LHCN-M2 (cell line): ENCODE measurements around the gene BIN2. TPM values are rescaled to one million over a fixed set of nuclear protein-coding genes. Genes with fewer than 3 reads are reported as not detected.
"Not testable (repeated sequence)": the region's sequence is repeated elsewhere in the genome, so short reads cannot be mapped to it uniquely, and the experiment has no call there.

Source experiments
- DNase-seq: peaks from one replicate; pipeline ENCODE4 v3.0.0-alpha.2; 2012; ENCODE audit warnings: low read depth
- total RNA-seq: library from RNA; depleted of rRNA; stranded (reverse); fragments of >200 nt; gene quantifications from 2 replicates; pipeline ENCODE4 v1.2.3, GENCODE V29; 2014

Gene BIN2
- total RNA-seq, 1 experiment from 2014 or later: not detected

- DNase-seq: no peak
Observed at GRCh38 chr12:51311389-51311788, 12.6 kb downstream of the BIN2 start.

DNA sequence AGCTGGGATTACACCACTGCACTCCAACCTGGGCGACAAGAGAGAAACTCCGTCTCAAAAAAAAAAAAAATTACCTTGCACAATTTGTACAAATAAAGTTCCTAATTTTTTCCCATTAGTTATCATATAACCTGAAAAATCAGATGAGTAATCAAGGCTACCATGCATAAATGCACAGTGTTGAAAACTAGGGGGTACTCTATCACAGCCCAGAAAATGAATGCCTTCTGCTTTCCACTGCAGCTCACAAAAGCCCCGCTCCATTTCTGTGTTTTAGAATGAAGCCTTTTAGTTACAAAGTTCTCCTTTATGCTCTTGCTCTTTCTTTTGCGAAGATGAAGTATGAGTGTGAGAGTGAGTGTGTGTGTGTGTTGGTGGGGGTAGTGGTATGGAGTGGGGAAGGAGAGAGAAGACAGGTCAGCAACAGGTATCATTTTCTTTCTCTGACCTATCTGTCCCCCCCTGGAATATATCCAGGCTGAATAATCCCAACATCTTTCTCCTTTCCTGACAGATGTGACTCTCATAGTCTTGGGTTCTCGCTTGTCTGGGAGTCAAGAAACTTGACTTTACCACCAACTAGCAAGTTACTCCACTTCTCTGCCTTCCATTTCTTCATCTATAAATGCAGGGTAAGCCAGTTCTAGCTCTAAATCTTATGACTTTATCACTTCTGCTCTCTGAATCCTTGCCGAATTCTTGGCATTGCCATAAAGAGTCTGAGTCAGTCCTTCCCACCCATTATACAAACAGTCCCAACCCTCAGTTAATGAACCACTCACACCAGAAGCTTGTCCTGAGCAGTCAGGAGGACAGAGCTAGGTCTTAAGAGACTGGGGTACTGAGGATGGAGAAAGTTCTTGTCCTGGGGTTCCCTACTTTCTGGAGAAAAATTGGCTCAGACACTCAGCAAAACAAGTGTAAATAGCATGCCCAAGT is 16.1 kb downstream of the BIN2 start:
- peak; percentile 76 for DNase-seq

DNA sequence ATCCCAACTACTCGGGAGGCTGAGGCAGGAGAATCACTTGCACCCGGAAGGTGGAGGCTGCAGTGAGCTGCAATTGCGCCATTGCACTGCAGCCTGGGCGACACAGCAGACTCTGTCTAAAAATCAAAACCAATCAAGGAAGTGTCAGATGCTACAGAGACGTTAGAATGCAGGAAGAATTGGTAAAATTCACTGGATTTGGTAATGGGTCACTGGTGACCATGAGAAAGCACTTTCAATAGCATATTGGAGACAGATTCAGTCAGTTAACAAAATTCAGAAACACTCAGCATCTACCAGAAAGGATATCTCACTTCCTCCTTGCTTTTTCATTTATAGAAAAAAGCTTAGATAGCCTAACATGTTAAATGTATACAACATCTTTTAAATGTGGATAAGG is 17.5 kb downstream of the BIN2 start:
- DNase-seq: no peak

GRCh38 chr12:51300768-51301167 is 23.2 kb downstream of the BIN2 start:
- DNase-seq: not testable (repeated sequence)

DNA sequence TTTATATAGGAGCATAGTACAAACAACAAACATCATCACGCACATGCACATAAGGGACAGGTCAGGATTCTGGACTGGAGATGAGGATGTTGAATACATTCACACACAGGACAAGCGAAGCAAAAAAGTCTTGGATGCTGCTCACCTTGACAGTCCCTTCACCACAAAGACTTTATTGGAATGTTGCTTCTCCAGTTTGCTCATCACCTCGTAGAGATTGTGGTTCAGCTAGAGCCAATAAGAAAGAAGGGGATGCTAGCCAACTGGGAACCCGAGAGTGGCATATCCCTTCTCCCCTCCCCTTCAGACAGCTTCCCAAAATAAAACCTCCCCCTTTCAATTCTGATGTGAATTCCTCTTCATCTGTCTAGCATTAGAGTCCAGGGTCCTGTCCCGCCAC is 28.3 kb downstream of the BIN2 start:
- no peak for DNase-seq

- not testable (repeated sequence) for DNase-seq
Observed at GRCh38 chr12:51294097-51294496, 29.9 kb downstream of the BIN2 start.

GRCh38 chr12:51293696-51294095 is 30.3 kb downstream of the BIN2 start:
- DNase-seq: peak; percentile 22

- not testable (repeated sequence) for DNase-seq
Observed at GRCh38 chr12:51291603-51292513, 32.1 kb downstream of the BIN2 start.

- DNase-seq: no peak
Observed at GRCh38 chr12:51285843-51286242, 38.1 kb downstream of the BIN2 start.

GRCh38 chr12:51281202-51281924 is 42.6 kb downstream of the BIN2 start:
- peak; percentile 36 for DNase-seq

DNA sequence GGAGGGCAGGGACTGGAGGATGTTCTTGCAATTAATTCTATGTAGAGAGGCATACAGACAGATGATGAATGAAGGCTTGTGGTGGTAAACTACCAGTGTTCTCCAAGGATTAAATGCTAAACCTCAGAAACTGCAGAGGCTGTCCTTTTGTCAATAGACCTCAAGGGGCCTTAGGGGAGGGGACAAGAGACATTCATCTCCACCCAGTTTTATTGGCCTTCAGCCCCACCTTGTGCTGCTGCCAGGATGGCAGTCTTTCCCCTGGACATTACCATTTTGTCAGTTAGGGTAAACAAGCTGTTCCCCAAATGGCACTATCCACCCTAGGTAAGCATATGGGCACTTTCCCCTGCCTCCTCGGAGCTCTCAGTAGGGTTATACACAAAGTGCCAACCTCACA is 48.9 kb downstream of the BIN2 start:
- DNase-seq: no peak

DNA sequence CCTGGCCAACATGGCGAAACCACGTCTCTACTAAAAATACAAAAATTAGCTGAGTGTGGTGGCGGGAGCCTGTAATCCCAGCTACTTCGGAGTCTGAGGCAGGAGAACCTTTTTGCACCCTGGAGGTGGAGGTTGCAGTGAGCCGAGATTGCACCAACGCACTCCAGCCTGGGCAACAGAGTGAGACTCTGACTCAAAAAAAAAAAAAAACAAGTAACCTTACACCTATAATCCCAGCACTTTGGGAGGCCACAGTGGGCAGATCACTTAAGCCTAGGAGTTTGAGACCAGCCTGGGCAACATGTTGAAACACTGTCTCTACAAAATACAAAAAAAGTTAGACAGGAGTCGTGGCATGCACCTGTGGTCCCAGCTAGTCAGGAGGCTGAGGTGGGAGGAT is 51.2 kb downstream of the BIN2 start:
- DNase-seq: not testable (repeated sequence)

DNA sequence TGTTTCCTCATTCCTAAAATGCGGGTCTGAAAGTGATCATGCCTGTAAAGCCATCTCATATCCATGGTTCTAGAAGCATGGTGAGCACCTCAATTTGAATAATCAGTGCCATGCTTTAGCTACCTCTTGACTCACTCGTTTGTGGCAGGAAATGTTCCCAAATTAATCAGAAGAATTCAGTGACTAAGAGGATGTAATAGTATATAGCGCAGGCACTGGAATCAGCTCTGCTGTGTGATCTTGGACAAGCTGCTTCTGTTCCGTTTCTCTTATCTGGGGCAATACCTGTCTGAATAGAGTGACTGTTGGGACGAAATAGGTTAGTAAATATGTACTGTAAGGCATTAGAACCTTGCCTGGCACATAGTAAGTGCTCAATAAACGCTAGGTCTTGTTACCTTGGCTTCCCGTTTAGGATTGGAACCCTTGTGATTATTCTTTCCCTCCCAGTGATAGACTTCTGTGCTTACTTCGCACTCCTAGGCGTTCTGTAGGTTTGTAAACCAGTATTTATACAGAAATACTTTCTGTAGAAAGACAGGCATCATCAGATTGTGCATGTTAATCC is 52.9 kb downstream of the BIN2 start:
- peak; percentile 87 for DNase-seq

DNA sequence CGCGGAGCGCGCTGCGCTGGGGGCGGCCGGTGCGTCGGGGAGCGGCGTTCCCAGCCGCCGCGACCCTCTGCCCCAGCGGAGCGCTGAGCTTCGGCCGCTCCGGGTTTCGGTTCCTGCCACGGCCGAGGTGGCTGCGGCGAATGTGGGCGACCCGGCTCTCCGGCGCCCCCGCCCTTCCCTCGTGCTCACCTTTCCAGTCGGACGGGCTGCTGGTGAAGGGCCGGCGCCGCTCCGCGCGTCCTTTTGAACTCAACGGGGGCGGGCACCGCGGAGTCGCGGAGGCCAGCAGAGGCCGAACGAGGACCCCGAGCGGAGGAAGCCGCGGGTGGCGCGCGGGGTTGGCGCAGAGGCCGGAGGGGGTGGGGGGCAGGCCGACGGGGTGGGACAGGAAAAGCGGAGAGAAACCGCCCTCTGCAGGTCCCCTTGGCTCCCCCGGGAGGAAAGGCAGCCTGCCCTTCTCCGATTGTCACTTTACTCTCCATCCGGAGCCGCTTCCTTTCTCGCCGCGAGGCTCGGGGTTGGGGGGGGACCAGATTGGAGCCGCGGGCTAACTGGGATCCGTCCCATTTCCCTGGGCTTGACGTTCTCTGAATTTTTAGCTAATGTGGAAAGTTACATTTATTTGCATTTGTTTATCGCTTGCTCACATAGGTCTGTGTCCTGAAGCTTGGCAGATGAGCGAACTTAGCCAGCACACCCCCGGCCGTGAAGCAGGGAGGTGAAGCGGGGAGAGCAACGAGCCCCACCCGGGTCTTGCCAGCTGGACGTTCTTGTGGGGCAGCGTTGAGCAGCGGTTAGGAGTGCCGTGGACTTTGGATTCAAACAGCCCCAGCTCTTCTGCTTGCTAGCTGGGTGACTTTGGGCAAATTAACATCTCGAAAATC is 53.7 kb downstream of the BIN2 start, which contains the start of gene SMAGP:
Gene SMAGP, minus strand, starts transcription at position 349 of the 884 bp plus-strand sequence. CDS start 1,137 bp downstream, outside the sequence.
- DNase-seq: peak; percentile 43

DNA sequence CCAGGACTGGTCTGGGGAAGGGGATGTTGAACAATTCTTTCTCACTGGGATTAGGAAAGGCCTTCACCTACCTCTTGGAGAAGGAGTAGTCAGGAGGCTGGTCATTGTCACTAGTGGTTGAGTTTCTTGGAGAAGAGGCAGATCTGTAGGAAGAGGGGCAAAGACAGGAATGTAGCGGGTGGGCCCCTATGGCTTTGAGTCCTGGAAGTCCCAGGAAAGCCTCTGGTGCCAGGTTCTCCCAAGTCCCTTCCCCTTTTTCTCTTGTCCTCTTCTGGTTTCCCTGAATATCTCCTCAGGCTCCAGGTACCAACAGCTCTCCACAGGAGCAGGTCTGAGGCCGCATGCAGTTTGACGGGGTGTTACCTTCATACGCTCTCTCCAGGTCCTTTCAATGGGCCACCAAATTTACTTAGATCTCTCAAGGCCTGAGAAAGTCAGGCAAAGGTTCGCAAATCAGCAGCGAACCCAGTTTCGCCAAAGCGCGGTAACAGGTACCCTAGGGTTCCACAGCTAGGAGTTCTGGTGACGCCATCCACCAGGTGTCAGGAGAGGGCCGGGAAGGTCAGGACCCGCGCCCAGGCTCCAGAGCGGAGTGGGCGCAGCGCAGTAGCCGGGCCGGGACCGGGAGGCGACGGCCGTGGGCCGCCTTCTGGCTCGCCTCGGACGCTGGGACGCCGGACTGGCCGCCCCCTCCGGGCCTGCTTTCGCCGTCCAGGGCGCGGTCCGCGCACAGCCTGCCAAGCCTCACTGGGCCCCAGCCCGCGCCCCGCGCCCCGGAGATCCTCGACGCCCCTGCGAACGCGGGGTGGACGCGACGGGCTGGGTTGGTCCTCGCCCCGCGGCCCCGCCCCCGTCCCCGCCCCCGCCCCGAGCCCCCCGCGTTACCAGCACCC is 54.6 kb downstream of the BIN2 start:
- peak; percentile 48 for DNase-seq

DNA sequence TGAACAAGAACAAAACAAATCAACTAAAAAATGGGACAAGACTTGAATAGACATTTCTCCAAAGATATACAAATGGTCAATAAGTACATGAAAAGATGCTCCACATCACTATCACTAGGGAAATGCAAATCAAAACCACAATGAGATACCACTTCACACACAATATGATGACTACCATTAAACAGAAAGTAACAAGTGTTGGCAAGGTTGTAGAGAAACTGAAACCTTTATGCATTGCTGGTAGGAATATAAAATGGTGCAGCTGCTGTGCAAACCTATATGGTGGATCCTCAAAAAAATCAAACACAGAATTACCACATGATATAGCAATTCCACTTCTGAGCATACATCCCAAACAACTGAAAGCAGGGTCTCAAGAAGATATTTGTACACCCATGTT is 59.0 kb downstream of the BIN2 start:
- no peak for DNase-seq

DNA sequence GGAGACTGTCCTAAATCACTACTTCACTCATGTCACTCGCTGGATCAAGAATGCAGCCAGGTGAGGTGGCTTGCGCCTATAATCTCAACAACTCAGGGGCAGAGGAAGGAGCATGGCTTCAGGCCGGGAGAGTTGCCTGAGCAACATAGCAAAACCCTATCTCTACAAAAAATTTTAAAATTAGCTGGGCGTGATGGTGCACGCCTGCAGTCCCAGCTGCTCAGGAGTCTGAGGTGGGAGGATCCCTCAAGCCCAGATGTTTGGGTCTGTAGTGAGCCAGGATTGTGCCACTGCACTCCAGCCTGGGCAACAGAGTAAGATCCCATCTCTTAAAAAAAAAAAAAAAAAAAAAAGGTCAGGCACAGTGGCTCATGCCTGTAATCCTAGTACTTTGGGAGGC is 59.7 kb downstream of the BIN2 start:
- no peak for DNase-seq

DNA sequence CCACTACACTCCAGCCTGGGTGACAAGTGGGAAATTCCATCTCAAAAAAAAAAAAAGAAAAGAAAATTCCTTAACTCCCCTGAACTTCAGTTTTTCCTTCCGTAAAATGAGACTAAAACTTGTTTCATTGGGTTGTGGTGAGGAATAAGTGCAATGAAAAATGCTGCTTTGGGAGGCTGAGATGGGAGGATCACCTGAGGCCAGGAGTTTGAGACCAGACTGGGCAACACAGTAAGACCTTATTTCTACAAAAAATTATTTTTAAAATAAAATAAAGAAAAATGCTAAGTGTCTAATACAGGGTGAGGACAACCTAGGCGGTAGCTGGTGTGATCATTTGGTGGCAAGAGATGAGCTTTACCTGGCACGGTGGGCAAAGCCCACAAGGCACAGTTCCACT is 60.6 kb downstream of the BIN2 start:
- DNase-seq: no peak

DNA sequence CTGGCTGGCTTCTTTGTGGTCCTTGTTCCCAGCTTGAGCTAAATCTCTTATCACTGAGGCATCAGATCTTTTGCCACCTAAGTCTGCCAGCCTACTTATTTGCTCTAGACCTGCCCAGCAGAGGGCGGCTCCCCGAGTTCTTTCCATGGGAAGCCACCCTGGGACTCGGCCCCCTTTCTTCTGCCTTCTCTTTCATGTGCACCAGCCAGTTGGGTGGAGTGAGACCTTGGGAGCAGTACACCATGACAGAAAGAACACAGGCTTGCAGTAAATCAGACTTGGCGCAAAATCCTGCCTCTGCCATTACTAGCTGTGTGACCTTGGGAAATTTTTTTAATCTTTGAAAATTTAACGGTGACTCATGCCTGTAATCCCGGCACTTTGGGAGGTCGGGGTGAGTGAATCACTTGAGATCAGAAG is 61.2 kb downstream of the BIN2 start:
- peak; percentile 64 for DNase-seq
